EL (cell line): ENCODE data around the gene PRR7.

Source experiments
- DNase-seq: peaks from one replicate; pipeline ENCODE4 v3.0.0-alpha.2; 2016

PRR7 gene

DNA sequence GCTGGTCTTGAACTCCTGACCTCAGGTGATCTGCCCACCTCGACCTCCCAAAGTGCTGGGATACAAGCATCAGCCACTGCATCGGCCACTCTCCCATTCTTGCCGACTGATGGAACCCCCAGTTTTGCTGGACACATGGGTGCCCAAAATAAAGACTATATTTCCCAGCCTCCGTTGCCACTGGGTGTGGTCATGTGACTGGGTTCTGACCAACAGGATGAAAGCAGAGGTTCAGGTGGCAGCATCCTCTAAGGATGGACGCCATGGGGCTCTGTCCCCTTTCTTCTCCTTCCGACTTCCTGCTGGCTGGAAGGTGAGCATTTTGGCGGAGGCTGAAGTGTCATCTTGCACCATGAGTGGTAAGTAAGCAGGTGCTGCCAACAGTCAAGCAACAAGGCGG is 40.5 kb downstream of the PRR7 start:
- no peak for DNase-seq

DNA sequence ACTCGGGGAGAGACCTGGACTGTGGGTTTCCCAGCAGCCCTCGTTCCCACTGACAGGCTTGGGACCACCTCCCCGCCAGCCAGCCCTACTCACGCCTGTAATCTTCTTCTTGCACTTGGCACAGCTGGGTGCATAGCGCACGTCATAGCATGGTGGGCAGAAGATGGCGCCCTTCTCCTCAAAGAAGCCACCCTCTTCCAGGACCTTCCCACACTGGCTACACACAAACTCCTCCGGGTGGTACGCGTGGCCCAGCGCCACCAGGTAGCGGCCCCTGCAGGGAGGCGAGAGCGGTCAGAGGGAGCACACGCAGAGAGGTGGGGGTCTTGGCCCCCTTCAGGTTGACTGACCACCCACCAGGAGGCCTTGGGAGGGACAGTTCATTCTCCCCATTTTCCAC is 41.4 kb downstream of the PRR7 start:
- no peak for DNase-seq

DNA sequence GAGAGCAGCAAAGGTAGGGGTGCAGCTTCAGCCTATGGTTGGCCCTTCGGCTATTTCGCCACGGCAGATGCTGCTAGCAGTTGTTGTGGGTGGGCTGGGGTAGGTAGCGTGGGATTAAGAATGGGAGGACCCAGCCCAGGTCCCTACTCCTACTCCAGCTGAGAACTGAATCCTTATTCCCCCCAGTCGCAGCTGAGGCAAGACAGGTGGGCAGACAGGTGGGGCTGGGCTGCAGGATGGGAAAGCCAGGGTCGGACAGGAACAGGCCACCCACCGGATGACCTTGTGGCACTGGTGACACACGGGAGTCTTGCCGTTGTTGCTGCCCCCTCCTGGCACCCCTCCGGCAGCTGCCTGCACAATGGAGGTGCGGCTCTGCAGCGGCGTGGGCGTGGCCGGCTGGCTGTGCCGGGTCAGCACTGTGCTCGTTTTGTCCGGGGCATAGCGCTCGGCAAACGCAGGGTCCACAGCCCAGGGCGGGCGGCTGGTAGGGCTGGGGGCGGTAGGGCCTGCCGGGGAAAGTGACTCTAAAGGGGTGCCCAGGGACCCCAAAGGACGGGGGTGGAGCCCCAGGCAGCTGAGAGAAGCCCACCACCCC is 42.6 kb downstream of the PRR7 start:
- DNase-seq: no peak

DNA sequence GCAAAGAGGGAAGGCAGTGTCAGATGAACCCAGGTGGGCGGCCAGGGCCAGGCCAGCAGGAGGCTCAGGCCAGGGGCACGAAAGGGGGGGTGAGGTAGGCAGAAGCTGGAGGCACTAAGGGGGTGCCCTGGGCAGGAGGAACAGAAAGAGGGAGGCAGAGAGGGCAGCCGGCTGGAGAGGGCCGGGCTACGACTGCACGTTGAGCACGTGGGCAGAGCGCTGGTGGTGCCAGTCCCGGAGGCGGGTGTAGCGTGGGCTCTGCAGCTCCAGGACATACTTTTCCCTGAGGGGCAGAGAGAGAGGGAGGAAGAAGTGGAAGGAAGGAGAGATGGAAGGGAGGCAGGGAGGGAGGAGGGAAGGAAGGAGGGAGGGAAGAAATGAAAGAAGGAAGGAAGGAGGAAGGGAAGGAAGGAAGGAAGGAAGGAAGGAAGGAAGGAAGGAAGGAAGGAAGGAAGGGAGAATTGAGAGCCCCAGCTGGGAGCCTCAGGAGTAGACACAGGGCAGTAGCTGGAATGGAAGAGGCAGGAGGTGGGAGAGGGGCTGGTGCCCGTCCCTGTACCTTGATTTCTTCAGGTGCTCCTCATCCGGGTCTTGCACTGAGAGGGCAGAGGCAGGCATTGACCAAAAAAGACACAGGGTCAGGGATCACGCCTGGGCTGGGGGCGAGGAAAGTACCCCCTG is 43.8 kb downstream of the PRR7 start:
- DNase-seq: no peak

DNA sequence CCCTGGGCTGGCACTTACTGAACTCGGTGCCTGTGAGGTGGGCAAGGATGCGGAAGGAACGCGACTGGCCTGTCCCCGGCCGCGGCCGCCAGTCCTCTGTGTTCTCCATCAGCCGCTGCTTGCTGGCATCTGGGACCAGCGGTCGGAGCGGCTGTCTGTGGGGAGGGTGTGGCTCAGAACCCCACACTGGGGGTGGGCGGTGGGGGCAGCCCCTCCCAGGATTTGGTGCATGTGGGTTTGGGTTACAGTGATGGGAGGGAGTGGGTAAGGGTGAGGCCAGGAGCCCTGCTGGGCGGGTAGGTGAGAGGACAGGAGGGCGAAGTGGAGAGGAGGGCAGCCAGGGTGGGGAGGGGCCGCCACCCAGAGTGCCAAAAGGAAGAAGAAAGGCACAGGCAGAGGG is 44.4 kb downstream of the PRR7 start:
- DNase-seq: no peak

DNA sequence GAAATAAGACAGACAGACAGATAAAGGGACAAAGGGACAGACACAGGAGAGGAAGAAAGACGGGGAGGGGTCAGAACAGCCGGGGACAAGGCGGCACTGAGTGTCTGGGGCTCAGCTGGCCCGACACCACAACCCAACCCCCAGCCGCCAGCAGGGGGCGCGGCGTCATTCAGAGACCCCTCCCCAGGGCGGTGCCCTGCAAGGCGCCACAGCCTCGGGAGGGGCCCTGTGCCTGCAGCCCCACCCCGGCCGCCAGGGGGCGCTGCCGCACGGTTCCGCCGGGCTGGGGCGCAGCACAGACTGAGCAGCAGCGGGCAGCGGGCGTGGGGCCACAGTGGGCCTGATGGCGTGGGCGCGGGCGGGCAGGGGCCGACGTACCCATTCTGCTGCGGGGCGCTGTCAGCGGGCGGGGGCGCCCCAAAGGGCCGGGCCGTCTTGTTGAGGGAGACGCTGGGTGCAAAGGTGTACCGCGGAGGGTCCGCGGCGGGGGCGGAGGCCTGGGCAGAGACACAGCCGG is 44.9 kb downstream of the PRR7 start:
- DNase-seq: no peak

DNA sequence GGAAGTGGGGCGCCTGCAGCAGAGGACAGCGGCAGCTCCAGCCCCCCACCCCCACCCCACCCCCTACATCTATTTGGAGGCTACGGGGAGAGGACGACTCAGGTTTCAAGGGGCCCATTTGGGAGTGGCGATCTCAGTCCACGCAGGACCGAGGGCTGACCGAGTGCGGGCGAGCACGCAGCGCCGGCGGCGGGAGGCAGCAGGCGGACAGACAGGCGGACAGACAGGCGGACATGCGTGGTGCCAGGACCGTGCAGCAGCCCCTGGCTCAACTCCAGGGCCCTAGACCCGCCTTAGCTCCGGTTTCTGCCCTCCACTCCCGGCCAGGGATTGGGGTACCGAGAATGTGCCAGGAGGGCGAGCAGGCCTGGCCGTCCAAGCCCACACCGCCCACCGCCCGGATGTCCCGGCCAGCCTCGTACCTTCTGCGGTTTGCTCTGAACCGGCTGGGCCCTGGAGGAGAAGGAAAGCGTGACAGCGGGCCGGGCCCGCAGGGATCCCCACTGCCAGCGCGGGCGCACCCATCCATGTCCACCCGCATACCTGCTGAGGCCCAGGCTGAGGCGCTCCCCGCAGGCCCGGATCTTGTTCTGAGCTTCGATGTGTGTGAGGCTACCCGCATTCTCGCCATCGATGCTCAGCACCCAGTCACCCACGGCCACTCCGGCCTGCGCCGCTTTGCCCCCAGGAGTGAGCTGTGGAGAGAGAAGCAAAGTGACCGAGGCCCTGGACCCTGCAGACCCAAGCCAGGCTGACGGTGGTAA is 45.6 kb downstream of the PRR7 start:
- DNase-seq: no peak

DNA sequence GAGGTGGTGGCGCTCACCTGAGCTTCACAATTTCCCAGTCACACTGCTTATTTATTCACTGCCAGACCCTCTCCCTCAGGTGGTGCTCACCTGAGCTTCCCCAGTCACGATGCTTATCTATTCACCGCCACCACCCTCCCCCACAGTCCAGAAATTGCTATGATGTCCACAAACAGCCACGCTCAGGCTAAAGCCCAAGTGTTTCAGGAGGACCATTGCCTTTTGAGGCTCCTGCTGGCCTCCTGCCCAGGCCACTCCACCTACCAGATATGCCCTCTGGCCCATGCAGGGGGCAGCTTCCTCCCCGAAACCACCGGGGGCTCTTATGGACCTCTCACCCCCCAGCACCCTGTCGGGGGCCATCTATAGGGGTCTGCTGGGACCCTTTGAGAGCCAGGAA is 46.2 kb downstream of the PRR7 start:
- no peak for DNase-seq

DNA sequence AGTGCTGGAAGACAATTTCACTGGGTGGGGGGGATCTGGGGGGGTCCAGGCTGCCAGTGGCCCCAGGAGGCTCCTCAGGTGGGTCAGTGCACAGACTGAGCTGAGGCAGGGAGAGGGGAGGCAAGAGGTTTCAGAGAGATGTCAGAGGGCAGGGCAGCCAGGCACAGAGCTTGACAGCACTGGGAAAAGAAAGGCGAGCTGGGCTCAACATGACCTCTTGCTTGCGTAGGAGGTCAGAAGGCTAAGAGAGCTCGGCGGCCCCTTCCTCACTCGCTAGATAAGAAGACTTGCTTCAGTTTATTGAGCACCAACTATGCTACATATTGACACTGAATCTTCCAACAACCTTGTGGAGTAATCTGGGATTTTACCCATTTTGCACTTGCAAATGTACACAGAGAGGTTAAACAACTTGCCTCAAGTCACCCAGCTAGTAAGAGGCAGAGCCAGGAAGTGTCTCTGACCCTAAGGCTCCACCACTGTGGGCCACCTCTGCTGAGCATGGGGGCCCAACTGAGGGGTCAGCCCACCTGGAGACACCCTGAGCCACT is 47.3 kb downstream of the PRR7 start:
- DNase-seq: no peak

DNA sequence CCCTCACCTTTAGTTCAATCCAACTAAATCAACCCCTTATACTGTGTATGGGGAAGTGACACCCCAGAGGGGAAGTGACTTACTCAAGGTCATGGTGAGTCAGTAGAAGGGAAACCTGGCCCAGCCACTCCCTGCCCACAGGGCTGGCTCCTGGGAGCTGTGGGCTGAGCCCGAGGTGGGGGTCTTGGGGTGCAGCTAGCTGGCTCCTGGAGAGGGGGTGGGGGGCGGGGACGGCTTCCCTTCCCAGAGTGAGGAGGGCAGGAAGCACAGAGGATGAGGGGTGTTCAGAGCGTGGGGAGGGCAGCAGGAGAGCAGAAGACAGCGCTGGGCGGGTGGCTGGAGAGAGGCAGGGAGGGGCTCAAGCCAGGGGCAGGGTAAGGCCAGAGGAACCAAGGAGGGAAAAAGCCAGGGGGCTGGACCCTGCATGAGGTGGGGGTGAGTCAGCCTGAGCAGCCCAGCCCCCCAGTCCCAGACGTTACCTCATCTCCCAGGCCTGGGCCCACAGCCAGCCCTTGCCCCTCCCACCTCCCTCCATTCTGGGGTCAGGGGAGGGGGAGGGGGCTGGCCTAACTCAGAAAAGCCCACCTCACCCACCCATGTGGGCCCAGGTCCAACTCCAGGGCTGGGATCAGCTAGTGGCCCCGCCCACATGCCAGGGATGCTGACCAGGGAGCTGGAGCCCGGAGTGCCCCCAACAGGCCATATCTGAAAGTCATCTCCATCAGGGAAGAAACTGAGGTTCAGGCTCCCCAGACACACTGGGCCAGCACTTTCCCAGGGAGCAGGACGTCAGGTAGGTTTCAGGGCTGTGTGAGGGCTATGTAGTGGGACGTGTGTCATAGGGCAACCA is 48.0 kb downstream of the PRR7 start:
- peak; percentile 94 for DNase-seq

DNA sequence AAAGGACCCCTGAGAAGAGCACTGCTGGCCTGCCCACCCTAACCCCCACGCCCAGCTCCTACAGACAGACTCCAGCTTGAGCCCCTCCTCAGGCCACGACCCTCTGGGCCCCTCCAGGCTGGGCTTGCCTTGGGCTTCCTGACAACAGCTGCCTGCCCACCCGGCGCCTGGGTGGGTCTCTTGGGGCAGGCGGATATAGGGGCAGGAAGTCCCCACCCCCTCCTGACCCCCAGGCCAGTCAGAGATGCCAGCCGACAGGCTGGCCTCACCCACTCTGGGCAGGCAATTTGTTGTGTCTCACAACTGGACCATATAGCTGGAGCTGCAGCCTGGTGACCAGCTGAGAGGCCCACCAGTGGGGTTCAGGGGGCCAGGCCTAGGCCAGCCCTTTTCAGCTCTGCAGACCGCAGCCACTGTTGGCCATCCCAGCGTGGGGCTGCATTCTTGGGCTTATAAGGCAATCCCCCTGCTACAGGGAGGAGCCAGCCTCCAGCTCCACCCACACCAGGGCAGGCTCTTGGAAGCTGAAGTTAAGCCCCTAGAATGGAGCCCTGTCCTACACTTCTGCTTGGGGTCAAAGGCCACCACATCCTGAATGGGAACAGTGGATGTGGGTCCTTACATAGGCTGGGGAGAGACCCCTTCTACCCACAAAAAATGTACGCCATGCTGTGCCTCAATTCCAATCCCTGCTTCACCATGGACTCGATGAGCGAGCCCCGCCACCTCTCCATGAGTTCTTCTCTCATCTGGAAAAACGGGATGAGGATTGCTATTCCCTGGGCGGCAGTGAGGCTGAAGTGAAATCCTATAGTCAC is 48.8 kb downstream of the PRR7 start:
- DNase-seq: peak; percentile 94

DNA sequence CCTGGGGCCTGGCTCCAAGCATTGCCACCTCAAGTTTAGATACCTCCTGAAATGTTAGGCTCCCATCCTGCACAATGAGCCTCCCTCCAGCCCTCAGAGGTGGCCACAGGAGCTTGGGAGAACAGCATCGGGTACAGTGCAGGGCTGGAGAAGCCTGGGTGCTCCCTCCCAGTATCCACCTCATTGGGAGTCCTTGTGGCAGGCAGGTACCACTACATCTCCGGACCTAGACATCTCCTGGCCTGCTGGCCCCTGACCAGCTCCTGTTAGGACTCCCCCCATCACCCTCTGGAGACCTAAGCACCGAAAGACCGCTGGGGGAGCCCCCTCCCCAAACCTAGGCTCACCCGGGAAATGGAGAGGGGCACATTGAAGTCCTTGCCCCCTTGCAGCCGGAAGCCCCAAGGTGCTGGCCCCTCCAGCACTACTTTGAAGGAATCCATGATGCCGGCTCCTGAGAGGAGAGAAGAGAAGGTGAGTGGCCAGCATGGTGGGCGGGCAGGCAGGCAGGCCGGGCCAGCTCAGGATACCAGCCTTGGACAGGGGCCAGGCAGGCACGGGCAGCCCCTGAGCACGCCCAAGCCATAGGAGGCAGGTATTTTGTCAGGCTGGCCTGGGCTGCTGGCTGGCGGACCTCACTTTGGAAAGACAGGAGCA is 49.6 kb downstream of the PRR7 start:
- DNase-seq: peak; percentile 69

DNA sequence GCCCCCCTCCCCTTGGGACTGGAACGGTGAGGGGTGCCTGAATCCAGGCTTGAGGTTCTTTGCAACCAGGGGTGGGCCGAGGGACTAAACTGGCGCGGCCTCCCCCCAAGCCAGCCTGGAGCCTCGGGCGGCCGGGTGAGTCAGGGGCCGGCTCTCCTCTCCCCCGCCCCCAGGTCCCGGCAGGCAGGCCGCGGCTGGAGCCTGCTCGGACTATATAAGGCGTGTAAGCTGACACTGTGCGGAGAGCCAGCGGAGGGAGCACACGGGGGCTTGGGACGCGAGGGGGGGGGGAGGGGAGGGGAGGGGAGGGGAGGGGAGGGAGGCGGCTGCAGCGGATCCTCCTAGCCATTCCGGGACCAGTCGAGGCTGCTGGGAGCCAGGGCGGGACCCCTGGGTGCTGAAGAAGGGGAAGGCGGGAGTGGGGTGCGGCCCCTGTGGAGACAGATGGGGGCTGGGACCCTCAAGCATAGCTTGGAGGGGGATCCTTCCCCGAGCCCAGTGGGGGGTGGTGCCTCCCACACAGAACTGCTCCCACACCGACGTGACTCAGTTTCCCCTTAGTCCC is 50.2 kb downstream of the PRR7 start:
- peak; percentile 95 for DNase-seq

DNA sequence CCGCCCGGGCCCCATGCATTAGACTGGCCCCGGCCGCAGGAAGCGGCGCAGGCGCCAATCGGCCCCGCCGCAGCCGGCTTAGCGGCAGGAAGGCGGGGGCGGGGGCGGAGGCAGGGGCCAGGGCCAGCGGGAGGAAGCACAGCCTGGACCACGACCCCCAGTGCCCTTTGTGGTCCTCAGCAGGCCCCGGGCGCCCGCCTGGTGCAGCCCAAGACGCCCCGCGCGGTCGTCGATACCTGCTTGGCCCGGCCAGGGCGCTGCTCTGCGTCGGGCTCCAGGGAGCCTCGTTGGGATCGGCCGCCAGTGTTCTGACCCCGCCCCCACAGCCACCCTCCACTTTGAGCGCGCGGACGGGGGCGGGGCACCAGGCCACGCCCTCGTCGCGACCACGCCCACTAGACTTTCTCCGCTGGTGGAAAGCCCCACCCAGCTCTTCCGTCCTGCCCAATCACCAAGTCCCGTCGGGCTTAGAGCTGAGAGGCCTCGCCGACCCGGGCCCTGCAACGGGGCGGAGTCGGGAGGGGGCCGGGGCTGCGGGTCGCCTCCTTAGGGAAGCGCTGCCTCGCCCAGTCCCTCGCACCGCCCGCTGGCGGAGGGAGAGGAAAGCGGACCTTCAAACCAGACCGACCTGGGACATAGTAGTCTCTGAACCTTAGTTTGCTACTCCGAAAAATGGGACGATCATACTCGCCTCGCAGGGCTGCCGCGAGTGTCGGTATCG is 50.8 kb downstream of the PRR7 start, which contains the start of gene PDLIM7:
TSS of gene PDLIM7 (minus strand) at position 313 of the 721 bp plus-strand sequence. CDS start 1,092 bp downstream, outside the sequence.
- DNase-seq: peak; percentile 97

DNA sequence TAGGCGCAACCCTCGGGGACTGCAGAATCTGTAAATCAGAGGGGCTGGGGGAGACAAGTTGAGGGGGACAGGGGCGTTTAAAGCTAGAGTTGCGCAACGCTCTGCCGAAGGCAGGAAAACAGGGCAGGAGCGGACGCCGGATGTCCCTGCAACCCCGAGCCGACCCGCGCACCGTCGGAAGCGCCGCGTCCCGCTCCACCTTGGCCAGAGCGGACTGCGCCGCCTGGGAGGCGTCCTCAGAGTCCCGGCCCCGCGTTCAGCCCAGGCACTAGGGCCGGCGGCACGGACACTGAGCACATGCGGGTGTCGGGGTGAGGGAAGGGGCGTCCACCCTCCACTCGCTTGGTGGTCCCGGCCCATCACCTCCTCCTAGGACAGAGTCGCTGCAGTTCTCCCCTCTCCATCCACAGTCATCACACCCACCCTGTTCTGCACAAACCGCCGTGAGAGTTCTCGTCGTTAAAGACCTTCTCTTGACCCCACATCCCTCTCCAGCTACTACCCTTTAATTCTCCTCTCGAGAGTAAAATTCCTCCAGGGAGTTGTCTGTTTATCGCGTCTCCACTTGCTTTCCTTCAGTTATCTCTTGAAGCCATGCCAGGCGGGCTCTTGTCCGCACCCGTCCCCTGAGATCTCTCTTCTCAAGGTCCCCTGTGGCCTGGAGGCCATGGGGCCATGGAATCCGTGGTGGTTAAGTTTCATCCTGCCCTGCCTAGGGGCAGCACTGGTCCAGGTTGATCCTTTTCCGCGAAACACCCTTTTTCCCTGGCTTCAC is 51.6 kb downstream of the PRR7 start:
- no peak for DNase-seq

DNA sequence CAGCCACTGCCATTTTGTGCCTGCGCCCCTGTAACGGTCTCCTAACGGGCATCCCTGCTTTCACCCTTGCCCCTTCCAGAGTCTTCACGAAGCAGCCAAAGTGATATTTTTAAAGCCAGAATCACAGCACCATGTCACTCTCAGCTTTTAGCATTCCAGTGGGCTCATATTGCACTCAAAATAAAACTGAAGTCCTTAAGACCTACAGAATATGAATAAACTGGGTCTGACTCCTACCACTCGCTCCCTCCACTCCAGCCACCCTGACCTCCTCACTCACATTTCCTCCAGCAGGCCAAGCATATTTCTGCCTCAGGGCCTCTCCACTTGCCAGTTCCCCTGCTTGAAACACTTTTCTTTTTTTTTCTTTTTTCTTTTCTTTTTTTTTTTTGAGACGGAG is 53.2 kb downstream of the PRR7 start:
- no peak for DNase-seq

DNA sequence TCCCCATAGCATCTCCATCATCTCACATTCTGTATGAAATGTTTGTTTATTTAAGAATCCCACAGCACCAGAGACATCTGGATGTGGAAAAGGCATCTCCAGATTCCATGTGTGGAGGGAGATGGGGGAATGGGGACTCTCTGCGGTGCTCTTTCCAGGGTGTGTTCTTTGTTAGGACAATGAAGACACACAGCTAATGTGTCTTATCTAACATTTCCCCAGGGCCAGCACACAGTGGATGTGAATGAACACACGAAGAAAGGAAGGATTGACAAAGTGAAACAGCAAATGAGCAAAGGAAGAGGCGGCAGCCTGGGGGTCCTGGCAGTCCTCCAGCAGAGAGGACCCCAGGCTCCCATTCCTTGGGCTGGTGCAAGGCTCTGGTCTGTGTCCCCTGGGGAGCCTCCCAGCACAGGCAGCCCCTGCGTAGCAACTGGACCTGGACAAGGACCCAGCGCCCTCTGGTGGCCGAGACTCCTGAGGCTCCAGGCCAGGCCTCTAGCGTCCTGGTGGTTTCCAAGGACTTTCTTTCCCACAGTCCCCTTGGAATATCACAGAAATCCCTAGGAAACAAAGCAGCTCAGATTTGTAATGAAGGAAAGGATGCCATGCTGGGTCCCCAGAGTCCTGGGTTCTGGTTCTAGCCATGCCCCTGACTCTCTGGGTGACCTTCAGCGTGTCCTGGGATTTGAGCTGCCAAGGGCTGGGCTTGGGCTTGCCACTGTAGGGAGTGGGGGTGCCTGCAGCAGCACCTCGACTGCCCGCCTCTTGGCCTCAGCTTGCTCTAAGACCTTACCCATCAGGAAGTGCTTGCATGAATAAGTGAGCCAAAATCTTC is 54.3 kb downstream of the PRR7 start:
- DNase-seq: peak; percentile 82
